Ascending aorta (tissue), 2 donors: ENCODE measurements around the gene RPS14. TPM values are rescaled to one million over a fixed set of nuclear protein-coding genes. Genes with fewer than 3 reads are reported as not detected.

ENCODE experiments used
- DNase-seq, 2 donors: peaks; one replicate each; pipeline ENCODE4 v3.0.0-alpha.2; 2019; ENCODE audit warnings: low spot score in 2 of 2
- H3K27ac ChIP-seq, 2 donors: fragments of 200-600 bp; sonication (generic); one replicate each; pipeline ENCODE4 v1.5.1; 2016 to 2017; ENCODE audit warnings: mild to moderate bottlenecking in 1 of 2
- H3K27me3 ChIP-seq: fragments of 200-600 bp; sonication (generic); one replicate; pipeline ENCODE4 v1.5.1; 2017
- H3K36me3 ChIP-seq, 2 donors: fragments of 200-600 bp; sonication (generic); one replicate each; pipeline ENCODE4 v1.5.1; 2016
- H3K4me1 ChIP-seq, 2 donors: fragments of 200-600 bp; sonication (generic); one replicate each; pipeline ENCODE4 v1.5.1; 2016 to 2017; ENCODE audit warnings: mild to moderate bottlenecking in 1 of 2
- H3K4me3 ChIP-seq, 2 donors: fragments of 200-600 bp; sonication (generic); one replicate each; pipeline ENCODE4 v1.5.1; 2016 to 2017; ENCODE audit warnings: mild to moderate bottlenecking in 1 of 2
- H3K9me3 ChIP-seq, 2 donors: fragments of 200-600 bp; sonication (generic); one replicate each; pipeline ENCODE4 v1.5.1; 2016
- intact Hi-C: fragments of 100-400 bp; cut with DNase I; formaldehyde crosslinking; loops from one replicate; pipeline ENCODE4 v1.15.1; 2023
- total RNA-seq: library from RNA; depleted of rRNA; stranded (reverse); fragments of >200 nt; gene quantifications from one replicate; pipeline ENCODE4 v1.1.0, GENCODE V29; 2016
- TF ChIP-seq, protein P1 (sequence below), 3 experiments: fragments of 200-600 bp in 2 of 3; fragments of 450-650 bp in 1 of 3; sonication (generic) in 2 of 3; IDR thresholded peaks; one replicate each; pipeline ENCODE4 v1.5.1; 2016 to 2019; ENCODE audit warnings: antibody characterized with exemption in 3 of 3, mild to moderate bottlenecking in 1 of 3, moderate library complexity in 1 of 3

Gene RPS14
- total RNA-seq, 1 donor from 2014 or later: 1,928 TPM

DNA sequence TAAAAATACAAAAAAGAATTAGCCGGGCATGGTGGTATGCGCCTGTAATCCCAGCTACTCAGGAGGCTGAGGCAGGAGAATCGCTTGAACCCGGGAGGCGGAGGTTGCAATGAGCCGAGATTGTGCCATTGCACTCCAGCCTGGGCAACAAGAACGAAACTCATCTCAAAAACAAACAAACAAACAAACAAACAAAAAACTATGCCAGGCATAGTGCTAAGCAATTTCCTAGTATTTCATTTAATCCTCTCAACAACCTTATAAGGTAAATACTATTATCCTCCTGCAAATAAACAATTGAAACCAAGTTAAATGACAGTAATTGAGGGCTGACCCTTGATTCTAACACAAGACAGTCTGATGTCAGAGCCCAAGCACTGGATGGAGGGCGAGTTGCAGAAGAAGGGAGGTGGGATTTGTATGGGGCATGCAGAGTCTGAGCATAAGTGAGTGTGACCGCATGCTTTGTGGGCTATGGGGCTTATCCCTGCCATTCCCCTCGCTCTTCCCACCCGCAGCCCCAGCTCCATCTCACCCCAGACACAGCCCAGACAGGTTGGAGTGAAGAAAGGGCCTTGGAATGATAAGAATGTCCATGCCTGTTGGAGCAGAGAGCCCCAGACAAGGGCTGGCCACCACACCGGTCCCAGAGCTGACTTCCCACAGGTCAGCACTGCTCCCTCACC is 24.3 kb upstream of the RPS14 start:
- Histone ChIP-seq H3K4me3 (no peak overlapping the region), H3K4me1 (no peaks in the 10 kb centered on the region), H3K27me3 (no peaks in the 10 kb centered on the region), H3K27ac (no peak overlapping the region), H3K9me3 (no peaks in the 10 kb centered on the region), H3K36me3 (no peaks in the 10 kb centered on the region)
- no peak for DNase-seq
- intact Hi-C loops: no loop called here
- TF ChIP-seq, protein P1, sequence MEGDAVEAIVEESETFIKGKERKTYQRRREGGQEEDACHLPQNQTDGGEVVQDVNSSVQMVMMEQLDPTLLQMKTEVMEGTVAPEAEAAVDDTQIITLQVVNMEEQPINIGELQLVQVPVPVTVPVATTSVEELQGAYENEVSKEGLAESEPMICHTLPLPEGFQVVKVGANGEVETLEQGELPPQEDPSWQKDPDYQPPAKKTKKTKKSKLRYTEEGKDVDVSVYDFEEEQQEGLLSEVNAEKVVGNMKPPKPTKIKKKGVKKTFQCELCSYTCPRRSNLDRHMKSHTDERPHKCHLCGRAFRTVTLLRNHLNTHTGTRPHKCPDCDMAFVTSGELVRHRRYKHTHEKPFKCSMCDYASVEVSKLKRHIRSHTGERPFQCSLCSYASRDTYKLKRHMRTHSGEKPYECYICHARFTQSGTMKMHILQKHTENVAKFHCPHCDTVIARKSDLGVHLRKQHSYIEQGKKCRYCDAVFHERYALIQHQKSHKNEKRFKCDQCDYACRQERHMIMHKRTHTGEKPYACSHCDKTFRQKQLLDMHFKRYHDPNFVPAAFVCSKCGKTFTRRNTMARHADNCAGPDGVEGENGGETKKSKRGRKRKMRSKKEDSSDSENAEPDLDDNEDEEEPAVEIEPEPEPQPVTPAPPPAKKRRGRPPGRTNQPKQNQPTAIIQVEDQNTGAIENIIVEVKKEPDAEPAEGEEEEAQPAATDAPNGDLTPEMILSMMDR (IDR thresholded peaks at IDR 0.05): no peak

DNA sequence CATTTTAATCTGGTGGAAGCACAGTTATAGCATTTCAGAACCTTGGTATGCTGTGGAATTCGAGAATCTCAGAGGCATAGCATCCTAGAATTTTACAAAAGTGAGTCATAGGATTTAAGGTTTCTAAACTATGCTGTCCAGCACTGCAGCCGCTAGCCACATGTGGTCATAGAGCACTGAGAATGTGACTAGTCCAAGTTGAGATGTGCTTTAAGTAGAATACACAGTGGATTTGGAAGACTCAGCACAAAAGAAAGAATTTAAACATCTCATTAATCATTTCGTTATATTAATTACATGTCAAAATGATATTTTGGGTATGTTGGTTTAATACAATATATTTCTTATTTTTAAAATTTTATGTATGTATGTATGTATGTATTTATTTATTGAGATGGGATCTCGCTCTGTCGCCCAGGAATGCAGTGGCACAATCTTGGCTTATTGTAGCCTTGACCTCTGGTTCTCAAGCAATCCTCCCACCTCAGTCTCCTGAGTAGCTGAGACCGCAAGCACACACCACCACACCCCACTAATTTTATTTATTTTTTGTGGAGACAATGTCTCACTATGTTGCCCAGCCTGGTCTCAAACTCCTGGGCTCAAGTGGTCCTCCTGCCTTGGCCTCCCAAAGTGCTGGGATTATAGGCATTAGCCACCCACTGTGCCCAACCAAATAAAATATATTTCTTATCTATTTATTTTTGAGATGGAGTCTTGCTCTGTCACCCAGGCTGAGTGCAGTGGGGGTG is 20.4 kb upstream of the RPS14 start:
- TF ChIP-seq, protein P1 (IDR thresholded peaks at IDR 0.05): no peak
- no peak overlapping the region for H3K27ac ChIP-seq
- DNase-seq: no peak
- intact Hi-C loops: no loop called here
- no peaks in the 10 kb centered on the region for H3K4me1 ChIP-seq
- H3K36me3 ChIP-seq: no peaks in the 10 kb centered on the region
- H3K4me3 ChIP-seq: no peak overlapping the region
- no peaks in the 10 kb centered on the region for H3K27me3 ChIP-seq
- H3K9me3 ChIP-seq: no peaks in the 10 kb centered on the region

DNA sequence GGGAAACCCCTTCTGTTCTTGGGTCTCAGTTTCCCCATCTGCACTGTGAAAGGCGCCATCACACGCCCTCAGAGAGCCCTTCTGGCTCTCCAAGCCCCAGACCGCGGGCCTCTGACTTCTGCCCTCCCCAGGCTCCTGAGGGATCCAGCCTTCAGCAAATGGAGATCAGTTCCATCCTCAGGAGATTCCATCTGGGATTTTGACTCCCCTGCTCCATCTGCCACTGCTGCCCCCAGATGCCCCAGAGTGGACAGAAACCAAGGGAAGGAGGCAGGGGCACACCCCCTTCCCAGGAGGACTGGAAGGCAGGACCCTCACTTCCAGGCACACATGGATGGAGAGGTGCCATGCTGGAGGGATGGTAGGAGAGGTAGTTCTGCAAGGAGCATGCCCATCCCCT is 18.7 kb upstream of the RPS14 start:
- H3K9me3 ChIP-seq: no peaks in the 10 kb centered on the region
- DNase-seq: no peak
- H3K36me3 ChIP-seq: no peaks in the 10 kb centered on the region
- no peak overlapping the region for H3K27ac ChIP-seq
- H3K4me3 ChIP-seq: no peak overlapping the region
- no peaks in the 10 kb centered on the region for H3K27me3 ChIP-seq
- H3K4me1 ChIP-seq: no peaks in the 10 kb centered on the region
- TF ChIP-seq, protein P1 (IDR thresholded peaks at IDR 0.05): no peak
- intact Hi-C loops: no loop called here

DNA sequence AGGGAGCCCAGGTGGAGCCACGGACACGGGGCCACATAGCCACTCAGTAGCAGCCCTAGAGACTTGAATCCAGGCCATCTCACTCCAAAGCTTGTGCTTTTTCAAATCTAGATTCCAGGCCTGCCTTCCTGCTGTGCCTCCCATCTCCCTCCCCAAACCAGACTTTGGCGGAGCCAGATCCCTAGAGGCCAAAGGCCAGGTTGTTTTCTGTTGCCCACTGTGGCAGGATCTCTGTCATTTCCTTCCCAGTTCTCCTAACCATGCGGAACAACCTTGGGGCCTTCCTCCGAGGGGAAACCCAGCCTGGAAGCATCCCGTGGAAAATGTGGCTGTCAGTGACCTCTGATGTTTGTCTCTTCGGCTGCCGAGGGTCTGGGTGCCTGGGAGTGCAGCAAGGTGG is 16.4 kb upstream of the RPS14 start:
- Histone ChIP-seq H3K27ac (no peak overlapping the region), H3K27me3 (no peaks in the 10 kb centered on the region), H3K9me3 (no peaks in the 10 kb centered on the region), H3K36me3 (no peaks in the 10 kb centered on the region), H3K4me1 (no peaks in the 10 kb centered on the region), H3K4me3 (no peak overlapping the region)
- intact Hi-C loops: no loop called here
- TF ChIP-seq, protein P1 (IDR thresholded peaks at IDR 0.05): no peak
- DNase-seq: no peak

DNA sequence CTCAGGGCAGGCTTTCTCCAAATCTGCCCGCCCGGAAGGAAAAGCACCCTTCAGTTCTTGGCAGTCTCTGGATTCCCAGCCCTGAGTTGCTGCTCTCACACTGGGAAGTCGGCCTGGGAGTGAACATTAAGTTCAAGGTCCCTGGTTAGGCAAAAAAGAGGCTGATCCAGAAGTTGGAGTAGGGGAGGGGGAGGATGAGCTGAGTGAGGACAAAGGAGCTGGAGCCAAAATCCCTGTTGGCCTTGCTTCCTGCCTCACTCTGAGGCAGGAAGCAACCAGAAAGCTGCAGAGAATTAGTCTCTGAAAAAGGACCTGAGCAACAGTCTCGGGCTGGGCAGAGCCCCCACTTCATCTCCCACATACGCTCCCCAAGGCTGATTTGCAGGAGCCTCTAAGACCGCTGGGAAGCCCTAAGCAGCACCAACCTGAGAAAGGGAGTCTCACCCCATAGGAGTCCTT is 15.0 kb upstream of the RPS14 start:
- intact Hi-C loops: no loop called here
- TF ChIP-seq, protein P1 (IDR thresholded peaks at IDR 0.05): no peak
- Histone ChIP-seq H3K27me3 (no peaks in the 10 kb centered on the region), H3K27ac (peak overlapping the region in 1 of 2 donors; percentile 43), H3K4me1 (no peaks in the 10 kb centered on the region), H3K4me3 (no peak overlapping the region), H3K9me3 (no peaks in the 10 kb centered on the region), H3K36me3 (no peaks in the 10 kb centered on the region)
- no peak for DNase-seq
